Posterior vena cava (tissue), 2 donors: ENCODE results near the gene TTR. TPM values are rescaled to one million over a fixed set of nuclear protein-coding genes. Genes with fewer than 3 reads are reported as not detected.

ENCODE experiments used
- DNase-seq: peaks from one replicate; pipeline ENCODE4 v3.0.0-alpha.2; 2020; ENCODE audit warnings: low spot score
- intact Hi-C, 2 donors: fragments of 100-400 bp; cut with DNase I; formaldehyde crosslinking; loops; one replicate each; pipeline versions ENCODE4 v1.14.1 to v1.14.2; 2022 to 2023
- total RNA-seq, 2 donors: library from RNA; stranded (reverse); fragmentation: NEBNext Ultra II Directional; extraction: Animal tissue kit (Norgen Biotek cat#: 25700); gene quantifications; one replicate each; pipeline ENCODE4 v1.2.1, GENCODE V29; 2021
- donor health status: DM: yes; HTN: yes; CAD: no.
- donor health status: DM: yes; HTN: yes; CAD: no.

TTR gene
- total RNA-seq, 2 donors from 2014 or later: not detected

DNA sequence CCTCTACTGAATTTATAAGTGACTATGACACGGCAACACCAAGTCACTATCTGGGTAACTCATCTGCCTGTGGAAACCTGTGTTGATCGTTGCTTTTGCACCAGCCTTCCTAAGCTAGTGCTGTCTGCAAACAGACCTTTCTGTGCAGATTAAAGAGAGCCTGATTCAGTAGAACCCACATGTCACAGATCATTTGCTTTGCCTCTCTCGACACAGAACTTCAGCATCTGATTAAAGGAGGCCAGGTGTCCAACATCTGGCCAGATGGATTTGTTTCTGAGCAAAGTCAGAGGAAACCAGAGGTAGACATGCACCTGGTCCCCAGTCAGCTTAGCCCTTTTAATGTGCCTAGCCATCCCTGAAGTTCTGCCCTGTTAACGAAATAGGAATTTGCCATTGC is 15.0 kb upstream of the TTR start:
- no peak for DNase-seq
- intact Hi-C loops: no loop called here

DNA sequence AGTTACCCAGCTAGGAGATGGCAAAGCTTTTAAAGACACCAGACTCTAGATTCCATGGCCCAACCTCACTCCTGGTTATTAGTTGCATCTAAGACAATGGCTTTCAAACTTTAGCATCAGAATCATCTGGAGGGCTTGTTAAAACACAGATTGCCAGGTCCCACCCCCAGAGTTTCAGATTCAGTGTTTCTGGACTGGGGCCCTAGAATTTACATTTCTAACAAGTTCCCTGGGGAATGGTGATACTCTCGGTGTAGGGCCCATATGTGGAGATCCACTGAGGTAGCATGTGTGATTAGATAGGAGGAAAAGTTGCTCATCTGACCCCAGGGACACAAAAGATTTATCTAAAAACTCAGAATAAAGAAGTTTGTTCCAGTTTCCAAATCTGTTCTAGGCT is 14.5 kb upstream of the TTR start:
- intact Hi-C loops: no loop called here
- no peak for DNase-seq

DNA sequence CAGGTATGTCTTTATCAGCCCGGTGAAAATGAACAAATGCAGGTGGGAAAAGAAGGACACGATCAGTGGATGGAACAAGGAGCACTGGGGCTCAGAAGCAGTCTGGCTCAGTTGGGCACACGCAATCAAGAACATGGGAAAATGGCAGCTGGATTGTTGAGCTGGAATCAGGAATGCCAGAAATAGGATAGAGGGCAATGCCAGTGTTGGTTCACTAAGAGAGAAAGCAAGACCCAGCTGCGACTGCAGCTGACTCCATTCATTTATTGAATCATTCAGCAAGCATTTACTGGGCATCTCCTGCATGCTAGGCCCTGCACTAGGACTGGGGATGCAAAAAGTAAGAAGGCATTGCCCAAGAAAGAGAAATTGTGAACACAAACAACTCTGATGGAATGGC is 13.6 kb upstream of the TTR start:
- intact Hi-C loops: no loop called here

DNA sequence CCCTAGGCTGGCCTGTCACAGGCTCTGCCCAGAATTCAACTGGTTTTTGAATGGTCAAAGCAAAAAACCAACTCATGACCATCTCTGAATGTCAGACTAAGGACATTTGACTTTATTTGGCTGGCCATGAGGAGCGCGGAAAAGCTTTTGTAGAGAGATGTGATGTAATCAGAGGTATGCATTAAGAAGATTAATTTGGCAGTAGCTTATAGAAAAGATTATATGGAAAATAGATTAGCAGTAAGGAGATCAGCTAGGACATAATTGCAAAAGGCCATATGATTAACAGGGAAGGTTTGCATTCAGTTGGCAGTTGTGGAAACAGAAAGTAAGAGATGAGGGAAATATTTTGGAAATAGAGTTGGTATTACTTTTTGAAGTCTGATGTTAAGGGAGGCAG is 12.3 kb upstream of the TTR start:
- DNase-seq: no peak
- intact Hi-C loops: no loop called here

More for the DNA sequence above, 13.6 kb upstream of the TTR start:
- no peak for DNase-seq

DNA sequence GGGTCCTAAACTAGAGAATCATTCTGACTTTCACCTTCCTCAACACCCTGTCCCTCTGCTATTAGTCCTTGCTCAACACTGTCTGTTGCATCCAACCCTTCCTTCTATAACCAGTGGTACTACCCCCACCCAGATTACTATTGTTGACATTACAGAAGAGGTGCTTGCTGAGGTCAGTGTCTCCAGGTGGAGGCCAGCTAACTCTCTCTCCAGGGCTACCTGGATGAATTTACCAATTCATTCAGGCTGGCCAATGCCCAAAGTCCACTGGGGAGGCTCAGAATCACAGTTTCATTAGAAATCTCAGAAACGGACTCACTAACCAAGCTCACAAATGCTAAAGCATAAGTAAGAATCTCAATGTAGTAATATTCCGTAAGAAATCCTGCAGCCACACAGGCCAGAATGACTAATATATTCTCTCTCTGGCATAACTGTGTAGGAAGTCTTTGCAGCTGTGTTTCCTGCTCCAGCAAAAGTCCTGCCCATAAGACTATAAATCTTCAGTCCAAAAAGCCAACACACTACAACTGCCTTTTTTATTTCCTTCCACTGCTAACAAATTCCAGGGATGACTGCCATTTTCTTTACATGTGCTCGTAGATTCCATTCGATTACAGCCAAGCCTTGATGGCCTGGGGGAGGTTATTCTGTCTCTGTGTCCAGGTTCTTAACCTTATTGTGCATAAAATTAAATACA is 10.0 kb upstream of the TTR start:
- no peak for DNase-seq
- intact Hi-C loops: no loop called here

DNA sequence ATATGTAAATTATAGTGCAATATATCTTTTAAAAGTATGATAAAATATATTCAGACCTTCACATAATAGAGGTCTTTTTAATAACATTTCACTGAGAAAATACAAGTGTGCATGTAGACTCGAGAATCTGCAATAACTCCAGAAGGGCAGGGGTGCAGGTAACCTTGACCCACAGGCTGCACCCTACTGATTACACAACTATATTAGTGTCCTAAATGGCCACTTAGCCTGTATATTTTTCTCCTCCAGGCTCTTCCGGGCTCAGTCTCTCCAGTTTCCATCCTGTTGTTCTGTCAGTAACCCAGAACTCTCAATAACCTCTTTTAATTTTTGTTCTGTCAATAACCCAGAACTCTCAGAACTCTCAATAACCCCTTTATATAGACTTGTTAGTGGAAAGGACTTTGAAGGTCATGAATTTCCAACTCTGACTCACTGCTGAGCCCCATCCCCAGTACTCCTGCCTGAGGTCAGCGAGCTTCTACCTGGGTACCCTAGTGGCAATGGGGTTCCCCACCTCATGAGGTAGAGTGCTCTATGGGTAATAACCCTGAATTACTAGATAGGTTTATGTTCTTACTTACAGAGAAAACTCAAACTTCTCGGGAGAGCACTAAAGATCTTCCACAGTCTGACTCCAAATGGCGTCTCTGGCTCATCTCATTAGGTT is 8.4 kb upstream of the TTR start:
- DNase-seq: no peak
- intact Hi-C loops: no loop called here

DNA sequence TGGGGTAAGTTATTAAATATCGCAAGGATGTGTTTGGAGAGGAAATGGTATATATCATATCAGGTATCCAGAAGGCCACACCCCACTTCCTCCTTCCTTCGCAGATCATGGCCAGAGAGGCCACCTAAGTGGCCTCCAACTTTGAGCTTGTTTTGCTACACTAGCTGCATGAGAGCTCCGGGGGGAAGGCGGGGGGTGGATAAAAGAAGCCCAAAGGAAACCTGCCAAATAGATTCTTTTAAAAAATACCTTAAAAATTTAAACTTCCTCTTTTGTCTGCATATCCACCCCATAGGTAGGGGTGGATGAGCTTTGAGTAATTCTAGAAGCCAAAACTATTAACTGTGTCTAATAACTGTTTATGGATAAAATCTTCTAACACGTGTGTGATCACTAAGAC is 5.7 kb upstream of the TTR start:
- no peak for DNase-seq
- intact Hi-C loops: no loop called here

DNA sequence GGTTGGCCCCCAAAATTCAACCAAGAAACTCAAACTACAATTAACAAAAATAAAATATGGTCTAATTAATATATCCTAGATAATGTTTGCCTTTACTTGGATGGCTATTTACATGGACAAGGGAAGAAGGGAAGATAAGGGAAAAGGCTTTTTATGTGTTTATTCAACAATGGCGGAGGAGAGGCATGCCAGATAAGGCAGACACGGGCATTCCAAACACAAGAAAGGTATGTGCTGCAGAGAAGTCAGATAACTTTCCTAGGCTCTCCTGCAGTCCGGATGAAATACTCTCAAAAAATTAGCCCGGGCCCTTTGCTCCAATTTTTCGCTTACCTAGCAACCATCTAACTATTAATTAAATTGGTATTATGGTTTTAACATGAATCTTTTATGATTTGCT is 5.1 kb upstream of the TTR start:
- intact Hi-C loops: no loop called here
- no peak for DNase-seq

DNA sequence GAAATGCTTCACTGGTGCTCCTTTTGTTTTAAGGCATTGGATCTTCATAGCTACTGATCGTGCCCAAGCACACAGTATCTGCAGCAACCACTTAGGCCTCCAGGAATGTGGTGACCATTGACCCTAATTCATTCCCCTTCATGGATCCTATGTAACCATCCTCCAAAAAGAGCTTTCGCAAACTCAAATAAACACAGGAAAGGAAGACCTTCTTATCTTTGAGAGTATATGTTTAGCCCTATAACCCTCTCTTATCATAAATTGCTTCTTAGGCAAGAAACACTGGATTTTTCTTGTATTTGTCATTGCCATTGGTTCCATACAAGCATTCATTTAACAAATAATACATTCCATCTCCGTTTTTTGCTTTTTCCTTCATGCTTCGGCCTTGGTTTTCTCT is 4.1 kb upstream of the TTR start:
- DNase-seq: no peak
- intact Hi-C loops: no loop called here

DNA sequence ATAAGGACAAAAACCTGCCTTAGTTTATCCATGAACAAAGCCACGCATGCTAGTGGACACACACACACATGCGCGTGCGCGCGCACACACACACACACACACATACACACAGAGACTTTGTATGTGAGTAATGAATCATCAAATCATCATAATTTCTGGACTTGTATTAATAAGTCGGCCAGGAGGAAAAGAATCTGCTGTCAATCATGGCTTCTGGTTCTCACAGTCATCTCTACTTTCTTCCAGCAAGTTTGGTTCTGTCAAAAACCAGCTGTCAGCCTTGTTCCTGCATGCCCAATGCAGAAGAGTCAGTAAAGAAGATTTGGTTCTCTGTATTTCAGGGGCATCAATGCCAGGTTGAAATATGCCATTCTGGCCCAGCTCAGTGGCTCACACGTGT is 1.1 kb upstream of the TTR start:
- intact Hi-C loops: no loop called here
- DNase-seq: no peak

DNA sequence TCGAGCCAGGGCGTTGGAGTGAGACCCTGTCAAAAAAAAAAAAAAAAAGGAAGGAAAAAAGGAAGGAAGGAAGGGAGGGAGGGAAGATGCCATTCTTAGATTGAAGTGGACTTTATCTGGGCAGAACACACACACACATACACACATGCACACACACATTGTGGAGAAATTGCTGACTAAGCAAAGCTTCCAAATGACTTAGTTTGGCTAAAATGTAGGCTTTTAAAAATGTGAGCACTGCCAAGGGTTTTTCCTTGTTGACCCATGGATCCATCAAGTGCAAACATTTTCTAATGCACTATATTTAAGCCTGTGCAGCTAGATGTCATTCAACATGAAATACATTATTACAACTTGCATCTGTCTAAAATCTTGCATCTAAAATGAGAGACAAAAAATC is 564 bp upstream of the TTR start:
- DNase-seq: no peak
- intact Hi-C loops: no loop called here

DNA sequence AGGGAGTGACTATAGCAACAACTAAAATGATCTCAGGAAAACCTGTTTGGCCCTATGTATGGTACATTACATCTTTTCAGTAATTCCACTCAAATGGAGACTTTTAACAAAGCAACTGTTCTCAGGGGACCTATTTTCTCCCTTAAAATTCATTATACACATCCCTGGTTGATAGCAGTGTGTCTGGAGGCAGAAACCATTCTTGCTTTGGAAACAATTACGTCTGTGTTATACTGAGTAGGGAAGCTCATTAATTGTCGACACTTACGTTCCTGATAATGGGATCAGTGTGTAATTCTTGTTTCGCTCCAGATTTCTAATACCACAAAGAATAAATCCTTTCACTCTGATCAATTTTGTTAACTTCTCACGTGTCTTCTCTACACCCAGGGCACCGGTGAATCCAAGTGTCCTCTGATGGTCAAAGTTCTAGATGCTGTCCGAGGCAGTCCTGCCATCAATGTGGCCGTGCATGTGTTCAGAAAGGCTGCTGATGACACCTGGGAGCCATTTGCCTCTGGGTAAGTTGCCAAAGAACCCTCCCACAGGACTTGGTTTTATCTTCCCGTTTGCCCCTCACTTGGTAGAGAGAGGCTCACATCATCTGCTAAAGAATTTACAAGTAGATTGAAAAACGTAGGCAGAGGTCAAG is 955 bp downstream of the TTR start:
- intact Hi-C loops: no loop called here
- DNase-seq: no peak

DNA sequence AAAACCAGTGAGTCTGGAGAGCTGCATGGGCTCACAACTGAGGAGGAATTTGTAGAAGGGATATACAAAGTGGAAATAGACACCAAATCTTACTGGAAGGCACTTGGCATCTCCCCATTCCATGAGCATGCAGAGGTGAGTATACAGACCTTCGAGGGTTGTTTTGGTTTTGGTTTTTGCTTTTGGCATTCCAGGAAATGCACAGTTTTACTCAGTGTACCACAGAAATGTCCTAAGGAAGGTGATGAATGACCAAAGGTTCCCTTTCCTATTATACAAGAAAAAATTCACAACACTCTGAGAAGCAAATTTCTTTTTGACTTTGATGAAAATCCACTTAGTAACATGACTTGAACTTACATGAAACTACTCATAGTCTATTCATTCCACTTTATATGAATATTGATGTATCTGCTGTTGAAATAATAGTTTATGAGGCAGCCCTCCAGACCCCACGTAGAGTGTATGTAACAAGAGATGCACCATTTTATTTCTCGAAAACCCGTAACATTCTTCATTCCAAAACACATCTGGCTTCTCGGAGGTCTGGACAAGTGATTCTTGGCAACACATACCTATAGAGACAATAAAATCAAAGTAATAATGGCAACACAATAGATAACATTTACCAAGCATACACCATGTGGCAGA is 3.6 kb downstream of the TTR start:
- DNase-seq: no peak

DNA sequence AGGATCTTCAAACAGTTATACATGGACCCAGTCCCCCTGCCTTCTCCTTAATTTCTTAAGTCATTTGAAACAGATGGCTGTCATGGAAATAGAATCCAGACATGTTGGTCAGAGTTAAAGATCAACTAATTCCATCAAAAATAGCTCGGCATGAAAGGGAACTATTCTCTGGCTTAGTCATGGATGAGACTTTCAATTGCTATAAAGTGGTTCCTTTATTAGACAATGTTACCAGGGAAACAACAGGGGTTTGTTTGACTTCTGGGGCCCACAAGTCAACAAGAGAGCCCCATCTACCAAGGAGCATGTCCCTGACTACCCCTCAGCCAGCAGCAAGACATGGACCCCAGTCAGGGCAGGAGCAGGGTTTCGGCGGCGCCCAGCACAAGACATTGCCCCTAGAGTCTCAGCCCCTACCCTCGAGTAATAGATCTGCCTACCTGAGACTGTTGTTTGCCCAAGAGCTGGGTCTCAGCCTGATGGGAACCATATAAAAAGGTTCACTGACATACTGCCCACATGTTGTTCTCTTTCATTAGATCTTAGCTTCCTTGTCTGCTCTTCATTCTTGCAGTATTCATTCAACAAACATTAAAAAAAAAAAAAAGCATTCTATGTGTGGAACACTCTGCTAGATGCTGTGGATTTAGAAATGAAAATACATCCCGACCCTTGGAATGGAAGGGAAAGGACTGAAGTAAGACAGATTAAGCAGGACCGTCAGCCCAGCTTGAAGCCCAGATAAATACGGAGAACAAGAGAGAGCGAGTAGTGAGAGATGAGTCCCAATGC is 4.6 kb downstream of the TTR start:
- intact Hi-C loops: no loop called here
- no peak for DNase-seq

More for the DNA sequence above, 3.6 kb downstream of the TTR start:
- intact Hi-C loops: no loop called here

DNA sequence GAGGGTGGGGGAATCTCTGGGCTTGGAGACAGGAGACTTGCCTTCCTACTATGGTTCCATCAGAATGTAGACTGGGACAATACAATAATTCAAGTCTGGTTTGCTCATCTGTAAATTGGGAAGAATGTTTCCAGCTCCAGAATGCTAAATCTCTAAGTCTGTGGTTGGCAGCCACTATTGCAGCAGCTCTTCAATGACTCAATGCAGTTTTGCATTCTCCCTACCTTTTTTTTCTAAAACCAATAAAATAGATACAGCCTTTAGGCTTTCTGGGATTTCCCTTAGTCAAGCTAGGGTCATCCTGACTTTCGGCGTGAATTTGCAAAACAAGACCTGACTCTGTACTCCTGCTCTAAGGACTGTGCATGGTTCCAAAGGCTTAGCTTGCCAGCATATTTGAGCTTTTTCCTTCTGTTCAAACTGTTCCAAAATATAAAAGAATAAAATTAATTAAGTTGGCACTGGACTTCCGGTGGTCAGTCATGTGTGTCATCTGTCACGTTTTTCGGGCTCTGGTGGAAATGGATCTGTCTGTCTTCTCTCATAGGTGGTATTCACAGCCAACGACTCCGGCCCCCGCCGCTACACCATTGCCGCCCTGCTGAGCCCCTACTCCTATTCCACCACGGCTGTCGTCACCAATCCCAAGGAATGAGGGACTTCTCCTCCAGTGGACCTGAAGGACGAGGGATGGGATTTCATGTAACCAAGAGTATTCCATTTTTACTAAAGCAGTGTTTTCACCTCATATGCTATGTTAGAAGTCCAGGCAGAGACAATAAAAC is 6.5 kb downstream of the TTR start:
- intact Hi-C loops: no loop called here
- no peak for DNase-seq

DNA sequence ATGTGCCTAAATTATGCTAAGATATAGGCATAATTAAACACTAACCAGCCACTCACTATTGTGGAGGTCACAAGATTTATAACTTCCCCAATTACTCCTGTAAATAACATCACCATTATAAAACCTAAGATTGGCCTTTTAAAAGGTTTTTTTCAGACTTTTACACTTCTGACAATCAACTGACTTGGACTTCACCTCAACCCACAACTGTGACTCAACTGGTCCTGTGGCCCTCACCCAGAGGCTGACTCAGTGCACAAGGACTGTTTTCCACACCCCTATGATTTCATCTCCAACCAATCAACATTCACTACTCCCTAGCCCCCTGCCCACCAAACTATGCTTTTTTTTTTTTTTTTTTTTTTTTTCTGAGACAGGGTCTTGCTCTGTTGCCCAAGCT is 11.6 kb downstream of the TTR start:
- intact Hi-C loops: no loop called here
- DNase-seq: no peak

DNA sequence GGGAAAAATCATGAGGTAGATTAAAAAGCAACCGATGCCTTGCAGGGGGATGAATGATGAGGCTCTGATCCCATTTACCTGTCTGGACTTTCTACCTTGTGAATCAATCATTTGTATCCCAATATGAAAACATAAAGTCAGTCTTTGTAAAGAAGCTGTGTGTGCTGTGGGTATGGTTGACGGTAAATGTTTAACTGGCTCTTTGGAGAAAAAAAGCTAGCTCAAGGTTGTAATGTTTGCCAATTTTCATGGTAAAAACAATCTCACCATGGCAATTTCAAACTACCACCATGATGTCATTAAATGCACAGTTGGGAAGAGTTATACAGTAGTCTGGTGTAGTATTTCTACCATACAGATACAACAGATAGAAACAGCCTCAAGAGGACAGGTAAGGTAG is 14.6 kb downstream of the TTR start:
- intact Hi-C loops: no loop called here
- no peak for DNase-seq

DNA sequence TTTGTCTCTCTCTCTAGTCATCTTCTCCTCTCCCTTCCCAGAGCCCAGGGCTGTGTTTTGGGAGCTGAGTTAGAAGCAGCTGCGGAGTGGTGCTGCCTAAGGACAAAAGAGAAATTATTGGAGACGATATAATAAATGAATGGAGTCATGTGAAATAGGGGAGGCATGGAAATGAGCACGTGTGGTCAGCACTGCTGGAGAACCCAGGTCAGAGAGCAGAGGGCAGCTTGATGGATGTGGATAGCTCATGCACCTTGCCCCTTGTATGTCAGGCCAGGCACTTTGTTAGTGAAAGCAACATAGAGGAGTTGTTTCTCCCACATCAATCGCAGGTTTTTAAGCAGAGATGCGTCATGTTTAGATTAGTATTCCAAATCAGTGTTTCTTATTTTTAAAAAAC is 15.7 kb downstream of the TTR start:
- intact Hi-C loops: no loop called here
- DNase-seq: no peak

DNA sequence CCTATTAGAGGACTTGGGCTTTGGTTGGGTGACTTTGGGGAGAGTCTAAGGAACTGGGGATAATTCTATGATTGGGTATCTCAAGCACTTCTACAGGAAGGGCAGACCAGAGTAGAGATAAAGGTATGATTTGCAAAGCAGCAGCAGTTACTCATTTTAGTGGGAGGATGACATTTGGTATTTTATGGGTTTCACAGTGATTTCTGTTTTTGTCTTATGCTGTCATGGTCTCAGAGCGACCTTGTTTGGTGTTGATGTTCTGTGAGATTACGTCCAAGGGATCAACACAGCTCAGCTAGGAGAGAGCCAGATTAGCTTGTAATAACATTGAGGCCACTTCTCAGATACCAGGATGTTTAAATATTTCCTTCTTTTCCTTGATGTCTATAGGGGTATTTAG is 18.2 kb downstream of the TTR start:
- intact Hi-C loops: no loop called here
- no peak for DNase-seq
